HG02938 (cell line): Measurements from ENCODE around the gene TAL1.
"Not testable (repeated sequence)": the region's sequence is repeated elsewhere in the genome, so short reads cannot be mapped to it uniquely, and the experiment has no call there.

ENCODE experiments used
- ATAC-seq: cut with Tn5 transposase; IDR thresholded peaks from one replicate; pipeline ENCODE4 v1.9.1; 2021; ENCODE audit warnings: mild to moderate bottlenecking, moderate library complexity; ENCODE audit not compliant: unreplicated experiment

TAL1 gene

GRCh38 chr1:47232187-47232874 lies at the start of gene TAL1:
Gene TAL1 (minus strand): TSS chr1:47232225. CDS start chr1:47225888, 6,337 bp downstream.
- ATAC-seq = no peak

DNA sequence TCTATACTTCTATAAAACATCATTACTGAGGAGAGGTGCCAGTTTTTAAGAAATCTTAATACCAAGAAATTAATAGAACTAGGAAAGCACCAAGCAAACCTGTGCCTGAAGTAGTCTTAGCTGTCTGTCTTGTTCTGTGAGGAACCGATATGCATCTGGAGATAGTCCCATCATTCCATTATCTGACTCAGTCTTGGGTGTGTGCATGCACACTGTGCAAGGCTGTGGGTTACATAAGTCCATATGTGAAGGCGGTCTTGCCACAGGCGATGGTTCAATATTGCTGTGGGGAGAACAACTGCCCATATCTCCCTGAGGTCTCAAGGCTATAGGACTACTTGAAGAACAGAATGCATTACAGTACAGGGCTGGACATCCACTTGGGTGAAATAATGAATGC lies 48.1 kb upstream of the TAL1 start:
- ATAC-seq = no peak

GRCh38 chr1:47276850-47277249 lies 44.8 kb upstream of the TAL1 start:
- no peak for ATAC-seq

GRCh38 chr1:47275811-47276210 lies 43.8 kb upstream of the TAL1 start:
- ATAC-seq = not testable (repeated sequence)

DNA sequence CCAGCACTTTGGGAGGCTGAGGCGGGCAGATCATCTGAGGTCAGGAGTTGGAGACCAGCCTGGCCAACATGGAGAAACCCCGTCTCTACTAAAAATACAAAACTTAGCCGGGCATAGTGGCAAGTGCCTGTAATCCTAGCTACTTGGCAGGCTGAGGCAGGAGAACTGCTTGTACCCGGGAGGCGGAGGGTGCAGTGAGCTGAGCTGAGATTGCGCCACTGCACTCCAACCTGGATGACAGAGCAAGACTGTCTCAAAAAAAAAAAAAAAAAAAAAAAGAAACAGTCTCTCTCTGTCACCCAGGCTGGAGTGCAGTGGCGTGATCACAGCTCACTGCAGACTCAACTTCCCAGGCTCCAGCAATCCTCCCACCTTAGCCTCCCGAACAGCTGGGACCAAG lies 33.5 kb upstream of the TAL1 start:
- ATAC-seq = not testable (repeated sequence)

DNA sequence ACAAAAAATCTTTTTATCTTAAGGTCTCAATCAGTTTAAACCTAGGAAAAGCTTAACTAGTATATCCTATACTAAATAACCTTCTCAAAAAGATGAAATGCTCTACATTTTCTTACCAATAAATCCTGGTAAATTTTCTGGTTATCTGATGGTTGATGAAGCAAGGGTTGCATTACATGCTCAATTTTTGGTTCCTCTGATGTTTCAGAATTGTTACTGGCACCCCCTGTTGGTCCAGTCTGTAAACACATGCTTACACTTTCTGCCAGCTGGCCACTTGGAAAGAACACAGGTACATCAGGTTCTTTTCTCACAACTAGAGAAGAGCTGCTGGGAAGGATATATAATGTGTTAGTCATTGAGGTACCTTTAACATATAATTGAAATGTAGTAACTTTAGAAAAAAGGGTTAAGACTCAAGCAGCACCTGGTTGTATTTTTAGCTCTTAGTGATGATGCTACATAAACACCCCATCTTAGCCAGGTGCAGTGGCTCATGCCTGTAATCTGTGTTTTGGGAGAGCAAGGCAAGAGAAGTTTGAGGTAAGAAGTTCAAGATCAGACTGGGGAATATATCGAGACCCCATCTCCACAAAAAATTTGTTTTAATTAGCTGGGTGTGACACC lies 30.9 kb upstream of the TAL1 start:
- peak; percentile 67 for ATAC-seq

DNA sequence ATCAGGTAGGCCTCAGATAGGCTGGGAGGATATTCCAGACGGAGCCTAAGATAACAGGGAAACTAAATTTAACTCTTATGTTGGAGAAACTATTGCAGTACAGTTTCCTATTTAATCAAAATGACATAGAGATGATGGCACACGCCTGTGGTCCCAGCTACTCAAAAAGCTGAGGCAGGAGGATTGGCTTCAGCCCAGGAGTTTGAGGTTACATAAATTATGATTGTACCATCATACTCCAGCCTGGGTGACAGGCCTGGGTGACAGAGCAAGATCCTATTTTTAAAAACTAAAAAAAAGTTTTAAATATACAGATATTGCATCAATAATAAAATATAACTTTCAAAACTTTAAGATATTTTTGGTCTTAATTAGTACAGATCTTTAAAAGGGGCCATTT lies 25.2 kb upstream of the TAL1 start:
- ATAC-seq = no peak

DNA sequence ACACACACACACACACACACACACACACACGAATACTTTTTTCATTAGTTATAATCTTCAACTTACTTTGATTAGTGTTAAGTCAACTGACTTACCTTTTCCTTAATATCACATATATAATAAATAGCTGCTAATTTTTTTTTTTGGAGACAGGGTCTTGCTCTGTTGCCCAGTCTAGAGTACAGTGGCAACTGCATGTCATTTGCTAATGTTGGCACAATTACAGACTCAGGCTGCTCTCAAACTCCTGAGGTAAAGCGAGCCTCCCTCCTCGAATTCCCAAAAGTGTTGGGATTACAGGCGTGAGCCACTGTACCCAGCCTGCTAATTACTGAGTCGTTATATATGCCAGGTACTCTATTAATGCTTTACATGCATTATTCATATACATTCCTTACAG lies 20.8 kb upstream of the TAL1 start:
- no peak for ATAC-seq

- ATAC-seq = no peak
These were observed 20.3 kb upstream of the TAL1 start for GRCh38 chr1:47252369-47252768.

GRCh38 chr1:47249755-47250154 lies 17.7 kb upstream of the TAL1 start:
- no peak for ATAC-seq

GRCh38 chr1:47244339-47244862 lies 12.4 kb upstream of the TAL1 start:
- ATAC-seq = no peak

- ATAC-seq = no peak
These were observed 11.9 kb upstream of the TAL1 start for GRCh38 chr1:47243910-47244309.

DNA sequence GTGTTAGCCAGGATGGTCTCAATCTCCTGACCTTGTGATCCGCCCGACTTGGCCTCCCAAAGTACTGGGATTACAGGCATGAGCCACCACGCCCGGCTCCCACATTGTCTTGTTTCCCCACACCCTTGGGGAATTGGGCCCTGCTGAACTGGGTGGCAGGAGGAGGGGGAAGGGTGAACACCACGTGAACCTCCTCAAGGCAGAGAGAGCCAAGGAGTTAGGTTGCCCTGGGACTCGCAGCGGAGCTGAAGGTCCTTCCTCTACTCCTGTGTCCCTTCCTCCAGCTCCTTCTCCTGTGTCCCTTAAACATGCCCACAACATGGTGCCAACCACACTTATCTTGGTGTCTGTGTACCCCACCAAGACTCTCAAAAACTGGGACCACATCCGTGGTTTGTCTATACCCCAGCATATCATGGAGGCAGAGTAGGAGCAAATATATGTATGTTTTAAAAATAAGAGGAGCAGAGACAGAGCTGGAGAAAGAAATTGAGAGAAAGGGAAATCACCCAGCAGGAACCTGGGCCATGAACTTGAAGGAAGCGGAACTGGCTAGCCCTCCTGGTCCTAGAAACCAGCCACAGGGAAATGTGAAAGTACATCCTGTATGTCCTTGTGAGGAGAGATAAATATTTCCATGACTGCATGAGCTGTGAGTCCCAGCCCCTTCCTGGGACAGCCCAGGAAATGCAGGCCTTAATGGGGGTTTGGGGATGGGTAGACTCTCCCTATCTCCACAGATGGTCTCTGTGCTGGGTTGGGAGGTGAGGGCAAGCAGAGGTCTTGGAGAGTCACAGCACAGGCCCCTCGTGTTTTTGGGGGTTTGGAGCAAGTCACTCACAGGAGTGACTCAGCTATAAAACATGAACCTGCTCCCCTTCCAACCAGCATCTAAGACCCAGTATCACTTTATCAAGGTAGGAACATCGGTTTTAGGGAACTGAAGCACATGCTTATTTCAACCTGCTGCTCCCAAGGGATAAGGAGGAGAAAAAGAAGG lies 9.4 kb upstream of the TAL1 start:
- no peak for ATAC-seq

DNA sequence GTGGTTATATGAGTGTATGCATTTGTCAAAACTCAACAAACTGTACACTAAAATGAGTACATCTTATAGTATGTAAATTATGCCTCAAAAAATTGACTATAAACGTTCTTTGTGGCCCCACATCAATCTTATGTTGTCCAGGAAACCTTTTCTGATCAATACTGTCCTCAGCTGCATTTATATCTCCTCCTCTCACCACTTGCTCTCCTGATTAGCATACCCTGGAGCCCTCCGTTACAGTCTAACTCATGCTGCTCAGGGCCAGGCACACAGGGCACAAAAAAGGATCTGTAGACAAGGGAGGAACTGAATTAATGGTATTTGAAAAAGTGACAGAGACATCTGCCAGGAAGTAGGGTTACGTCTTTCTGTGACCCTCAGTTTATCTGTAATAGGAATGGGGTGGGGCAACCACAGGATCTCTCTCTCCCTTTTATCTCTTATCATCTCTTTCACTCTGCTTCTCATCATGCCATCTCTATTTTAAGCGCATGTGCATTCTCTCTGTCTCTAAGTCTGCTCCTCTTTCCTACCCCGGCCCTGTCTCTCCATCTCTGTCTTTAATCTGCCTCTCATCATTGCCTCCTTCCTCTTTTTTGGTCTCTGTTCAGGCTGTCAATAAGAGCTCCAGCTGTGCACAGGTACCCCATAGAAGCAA lies 7.0 kb upstream of the TAL1 start:
- no peak for ATAC-seq

DNA sequence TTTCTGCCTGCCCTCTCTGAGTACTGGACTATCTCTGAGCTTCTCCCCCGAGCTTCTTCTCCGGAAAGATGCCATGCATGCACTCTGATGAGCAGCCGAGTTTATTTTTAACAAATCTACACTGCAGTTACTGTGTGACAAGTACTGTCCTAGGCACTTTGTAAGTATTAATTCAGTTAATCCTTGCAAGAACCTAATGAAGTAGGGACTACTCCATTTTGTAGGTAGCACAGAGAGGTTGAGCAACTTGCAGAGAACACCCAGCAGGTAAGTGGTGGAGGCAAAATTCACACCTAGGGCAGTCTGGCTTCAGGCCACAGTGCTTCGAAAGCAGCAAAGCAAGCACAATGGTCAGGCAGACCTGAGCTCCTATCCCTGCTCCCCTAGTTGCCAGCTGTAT lies 3.8 kb upstream of the TAL1 start:
- ATAC-seq = no peak

- ATAC-seq = no peak
These were observed 3.2 kb upstream of the TAL1 start for GRCh38 chr1:47235241-47235681.

GRCh38 chr1:47233186-47233585 lies 1.2 kb upstream of the TAL1 start:
- ATAC-seq = no peak

DNA sequence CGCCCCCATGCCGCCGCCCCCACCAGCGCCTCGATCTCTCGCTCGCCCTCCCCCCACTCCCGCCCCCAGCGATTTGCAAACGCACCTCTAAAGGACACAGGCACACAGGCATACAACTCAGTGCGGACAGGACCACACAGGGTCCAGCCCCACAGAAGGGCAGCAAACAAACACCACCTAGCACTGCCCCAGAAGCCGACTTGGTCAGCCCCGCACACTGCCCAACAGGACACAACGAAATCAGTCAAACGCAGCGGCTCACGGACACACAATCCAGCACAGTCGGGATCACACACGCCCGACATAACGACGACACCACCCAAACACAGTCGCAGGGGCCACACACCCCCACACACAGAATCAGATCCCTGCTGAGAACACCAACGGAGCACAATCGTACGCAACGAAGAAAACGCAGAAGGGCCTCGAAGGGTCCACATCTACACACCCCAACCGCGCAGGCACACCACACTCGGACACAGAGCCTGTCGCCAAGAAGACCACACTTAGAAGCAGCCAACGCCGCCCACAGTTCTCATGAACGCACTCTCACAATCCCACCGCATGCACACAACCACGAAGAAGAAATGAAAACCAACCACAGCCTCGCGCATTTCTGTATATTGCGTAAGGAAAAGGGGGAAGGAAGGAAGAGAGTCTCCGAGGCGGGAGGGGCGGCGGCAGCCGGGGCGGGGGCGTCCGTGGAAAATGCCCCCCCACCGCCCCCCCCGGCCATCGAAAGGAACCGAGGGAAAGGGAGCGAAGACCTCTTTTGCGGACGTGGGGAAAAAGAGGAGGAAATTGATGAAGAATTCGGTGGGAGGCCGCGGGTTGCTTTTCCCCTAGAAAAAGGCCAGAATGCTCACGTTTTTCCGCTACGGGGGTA lies 481 bp downstream of the TAL1 start:
- ATAC-seq = no peak

GRCh38 chr1:47230692-47231300 lies 1.2 kb downstream of the TAL1 start:
- ATAC-seq = no peak
